Measurements from ENCODE around the gene KRT4.

- TF ChIP-seq MAX (IDR thresholded peaks at IDR 0.05; ENCODE audit: insufficient read depth, insufficient read length) (no peak), POLR2A (IDR thresholded peaks at IDR 0.05; ENCODE audit: low read depth, low read length) (no peak), JUN (IDR thresholded peaks at IDR 0.05; ENCODE audit: borderline replicate concordance, insufficient read depth, insufficient read length, low read depth) (no peak), CTCF (IDR thresholded peaks at IDR 0.05; ENCODE audit: extremely low read depth in 1 of 2, insufficient read depth in 1 of 2, low read depth in 1 of 2, low read length in 2 of 2) (no peak), POLR2AphosphoS5 (IDR thresholded peaks at IDR 0.05; ENCODE audit: insufficient read depth, low read depth, low read length) (no peak), EZH2 (IDR thresholded peaks at IDR 0.05; ENCODE audit: borderline replicate concordance, low read depth, low read length, severe bottlenecking) (no peak), GATA2 (IDR thresholded peaks at IDR 0.05; ENCODE audit: insufficient read depth, insufficient read length, low read depth, low read length) (no peak), MYC (IDR thresholded peaks at IDR 0.05; ENCODE audit: low read depth, low read length) (no peak)
Measured at GRCh38 chr12:52817003-52817698, 3.2 kb upstream of the KRT4 start.
